Measurements from ENCODE around the gene TMEM220.

The TMEM220 gene

GRCh38 chr17:10768750-10769251, 39.0 kb upstream of the TMEM220 start:
- Histone ChIP-seq H3K9me3 (ENCODE audit: control insufficient read depth, insufficient read depth, low read length) (peaks cover 4% of the 10 kb centered on the region), H3K27me3 (ENCODE audit: control insufficient read depth, insufficient read depth, low read length) (no peaks in the 10 kb centered on the region), H3K36me3 (ENCODE audit: control insufficient read depth, insufficient read depth, low read length) (no peaks in the 10 kb centered on the region), H3K4me3 (ENCODE audit: low read depth, low read length) (no peak overlapping the region), H3K4me1 (ENCODE audit: control insufficient read depth, insufficient read depth, low read length) (no peaks in the 10 kb centered on the region), H3K9ac (ENCODE audit: low read depth, low read length) (no peak overlapping the region)

DNA sequence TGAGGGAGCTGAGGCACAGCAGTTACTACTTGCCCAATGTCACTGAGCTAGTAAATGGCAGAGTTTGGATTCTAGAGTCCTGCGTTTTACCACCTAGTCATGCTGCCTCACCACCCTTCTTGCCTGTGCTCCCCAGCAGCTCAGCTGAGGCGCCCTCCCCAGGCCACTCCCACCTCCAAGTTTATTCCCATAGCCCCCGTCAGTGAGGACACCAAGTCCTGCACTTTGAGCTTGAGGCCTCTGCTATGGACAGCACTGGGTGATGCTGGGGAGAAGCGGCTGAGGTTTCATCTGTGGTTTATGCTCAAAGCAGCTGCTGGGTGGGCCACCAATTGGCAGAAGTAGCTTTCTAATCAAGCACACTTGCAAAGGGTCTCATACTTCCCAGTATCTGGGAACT, 37.4 kb upstream of the TMEM220 start:
- no peak overlapping the region for H3K4me3 ChIP-seq (ENCODE audit: low read depth, low read length)
- no peaks in the 10 kb centered on the region for H3K27me3 ChIP-seq (ENCODE audit: control insufficient read depth, insufficient read depth, low read length)
- peaks cover 2% of the 10 kb centered on the region for H3K9me3 ChIP-seq (ENCODE audit: control insufficient read depth, insufficient read depth, low read length)
- no peaks in the 10 kb centered on the region for H3K4me1 ChIP-seq (ENCODE audit: control insufficient read depth, insufficient read depth, low read length)
- no peak overlapping the region for H3K9ac ChIP-seq (ENCODE audit: low read depth, low read length)
- H3K36me3 ChIP-seq (ENCODE audit: control insufficient read depth, insufficient read depth, low read length): no peaks in the 10 kb centered on the region

DNA sequence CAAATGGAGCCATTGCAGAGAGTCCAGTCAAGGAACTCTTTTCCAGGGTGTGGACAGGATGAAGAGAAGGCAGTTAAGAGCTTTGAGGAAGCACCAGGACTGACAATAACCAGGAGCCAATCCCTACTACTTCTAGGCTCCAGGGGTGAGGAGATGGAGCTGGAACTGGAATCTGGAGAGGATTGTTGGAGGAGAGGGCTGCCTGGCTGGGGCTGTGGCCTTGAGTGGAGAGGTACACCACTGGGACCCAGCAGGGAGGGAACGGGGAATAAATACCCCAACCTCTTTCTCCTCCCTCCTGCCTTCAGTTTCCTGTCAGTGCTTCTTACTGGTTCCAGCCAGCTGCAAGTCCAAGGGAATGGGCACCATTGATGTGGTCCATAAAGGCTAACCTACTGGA, 32.2 kb upstream of the TMEM220 start:
- Histone ChIP-seq H3K9me3 (ENCODE audit: control insufficient read depth, insufficient read depth, low read length) (no peaks in the 10 kb centered on the region), H3K27me3 (ENCODE audit: control insufficient read depth, insufficient read depth, low read length) (no peaks in the 10 kb centered on the region), H3K4me3 (ENCODE audit: low read depth, low read length) (no peak overlapping the region), H3K4me1 (ENCODE audit: control insufficient read depth, insufficient read depth, low read length) (no peaks in the 10 kb centered on the region), H3K9ac (ENCODE audit: low read depth, low read length) (no peak overlapping the region), H3K36me3 (ENCODE audit: control insufficient read depth, insufficient read depth, low read length) (no peaks in the 10 kb centered on the region)

- no peak overlapping the region for H3K4me3 ChIP-seq (ENCODE audit: low read depth, low read length)
- peaks cover 5% of the 10 kb centered on the region for H3K4me1 ChIP-seq (ENCODE audit: control insufficient read depth, insufficient read depth, low read length)
- H3K9me3 ChIP-seq (ENCODE audit: control insufficient read depth, insufficient read depth, low read length): no peaks in the 10 kb centered on the region
- H3K9ac ChIP-seq (ENCODE audit: low read depth, low read length): no peak overlapping the region
- no peaks in the 10 kb centered on the region for H3K27me3 ChIP-seq (ENCODE audit: control insufficient read depth, insufficient read depth, low read length)
- no peaks in the 10 kb centered on the region for H3K36me3 ChIP-seq (ENCODE audit: control insufficient read depth, insufficient read depth, low read length)
Measured at GRCh38 chr17:10761281-10761680, 31.5 kb upstream of the TMEM220 start.

DNA sequence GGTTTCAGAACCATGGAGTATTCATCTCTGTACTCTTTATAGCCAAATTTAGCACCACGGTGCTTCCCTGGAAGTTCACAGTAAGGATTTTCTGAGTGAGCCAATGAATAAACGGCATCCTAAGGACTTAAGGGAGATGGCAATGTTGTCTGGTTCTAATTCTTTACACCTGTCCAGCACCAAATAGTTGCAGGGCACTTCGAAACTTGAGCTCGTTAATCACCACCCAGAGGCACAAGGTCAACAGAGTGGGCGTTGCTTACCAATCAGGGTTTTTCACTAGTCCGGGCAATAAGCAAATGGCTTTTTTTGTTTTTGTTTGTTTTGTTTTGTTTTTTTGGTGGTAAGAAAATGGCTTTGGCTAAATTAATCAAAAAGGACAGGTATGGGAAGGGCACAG, 28.2 kb upstream of the TMEM220 start:
- Histone ChIP-seq H3K9ac (ENCODE audit: low read depth, low read length) (no peak overlapping the region), H3K4me1 (ENCODE audit: control insufficient read depth, insufficient read depth, low read length) (peaks cover 16% of the 10 kb centered on the region), H3K27me3 (ENCODE audit: control insufficient read depth, insufficient read depth, low read length) (no peaks in the 10 kb centered on the region), H3K9me3 (ENCODE audit: control insufficient read depth, insufficient read depth, low read length) (no peaks in the 10 kb centered on the region), H3K4me3 (ENCODE audit: low read depth, low read length) (no peak overlapping the region), H3K36me3 (ENCODE audit: control insufficient read depth, insufficient read depth, low read length) (no peaks in the 10 kb centered on the region)

GRCh38 chr17:10757647-10758046, 27.8 kb upstream of the TMEM220 start:
- Histone ChIP-seq H3K9me3 (ENCODE audit: control insufficient read depth, insufficient read depth, low read length) (no peaks in the 10 kb centered on the region), H3K4me1 (ENCODE audit: control insufficient read depth, insufficient read depth, low read length) (peaks cover 16% of the 10 kb centered on the region), H3K9ac (ENCODE audit: low read depth, low read length) (no peak overlapping the region), H3K27me3 (ENCODE audit: control insufficient read depth, insufficient read depth, low read length) (no peaks in the 10 kb centered on the region), H3K36me3 (ENCODE audit: control insufficient read depth, insufficient read depth, low read length) (no peaks in the 10 kb centered on the region), H3K4me3 (ENCODE audit: low read depth, low read length) (no peak overlapping the region)

- Histone ChIP-seq H3K9me3 (ENCODE audit: control insufficient read depth, insufficient read depth, low read length) (no peaks in the 10 kb centered on the region), H3K36me3 (ENCODE audit: control insufficient read depth, insufficient read depth, low read length) (no peaks in the 10 kb centered on the region), H3K4me1 (ENCODE audit: control insufficient read depth, insufficient read depth, low read length) (peaks cover 16% of the 10 kb centered on the region), H3K9ac (ENCODE audit: low read depth, low read length) (no peak overlapping the region), H3K27me3 (ENCODE audit: control insufficient read depth, insufficient read depth, low read length) (no peaks in the 10 kb centered on the region), H3K4me3 (ENCODE audit: low read depth, low read length) (no peak overlapping the region)
Measured at GRCh38 chr17:10757067-10757466, 27.2 kb upstream of the TMEM220 start.

GRCh38 chr17:10756619-10757018, 26.8 kb upstream of the TMEM220 start:
- Histone ChIP-seq H3K9me3 (ENCODE audit: control insufficient read depth, insufficient read depth, low read length) (no peaks in the 10 kb centered on the region), H3K4me3 (ENCODE audit: low read depth, low read length) (no peak overlapping the region), H3K9ac (ENCODE audit: low read depth, low read length) (no peak overlapping the region)

GRCh38 chr17:10756185-10756584, 26.4 kb upstream of the TMEM220 start:
- Histone ChIP-seq H3K9me3 (ENCODE audit: control insufficient read depth, insufficient read depth, low read length) (no peaks in the 10 kb centered on the region), H3K9ac (ENCODE audit: low read depth, low read length) (no peak overlapping the region), H3K36me3 (ENCODE audit: control insufficient read depth, insufficient read depth, low read length) (no peaks in the 10 kb centered on the region), H3K4me1 (ENCODE audit: control insufficient read depth, insufficient read depth, low read length) (peaks cover 16% of the 10 kb centered on the region), H3K27me3 (ENCODE audit: control insufficient read depth, insufficient read depth, low read length) (no peaks in the 10 kb centered on the region), H3K4me3 (ENCODE audit: low read depth, low read length) (no peak overlapping the region)

More at GRCh38 chr17:10756619-10757018, 26.8 kb upstream of the TMEM220 start:
- Histone ChIP-seq H3K27me3 (ENCODE audit: control insufficient read depth, insufficient read depth, low read length) (no peaks in the 10 kb centered on the region), H3K4me1 (ENCODE audit: control insufficient read depth, insufficient read depth, low read length) (peaks cover 16% of the 10 kb centered on the region), H3K36me3 (ENCODE audit: control insufficient read depth, insufficient read depth, low read length) (no peaks in the 10 kb centered on the region)

- Histone ChIP-seq H3K9ac (ENCODE audit: low read depth, low read length) (peak overlapping the region; percentile 41), H3K36me3 (ENCODE audit: control insufficient read depth, insufficient read depth, low read length) (no peaks in the 10 kb centered on the region), H3K4me3 (ENCODE audit: low read depth, low read length) (peak overlapping the region; percentile 39), H3K4me1 (ENCODE audit: control insufficient read depth, insufficient read depth, low read length) (peaks cover 16% of the 10 kb centered on the region), H3K9me3 (ENCODE audit: control insufficient read depth, insufficient read depth, low read length) (no peaks in the 10 kb centered on the region), H3K27me3 (ENCODE audit: control insufficient read depth, insufficient read depth, low read length) (no peaks in the 10 kb centered on the region)
Measured at GRCh38 chr17:10755592-10756127, 25.8 kb upstream of the TMEM220 start.

DNA sequence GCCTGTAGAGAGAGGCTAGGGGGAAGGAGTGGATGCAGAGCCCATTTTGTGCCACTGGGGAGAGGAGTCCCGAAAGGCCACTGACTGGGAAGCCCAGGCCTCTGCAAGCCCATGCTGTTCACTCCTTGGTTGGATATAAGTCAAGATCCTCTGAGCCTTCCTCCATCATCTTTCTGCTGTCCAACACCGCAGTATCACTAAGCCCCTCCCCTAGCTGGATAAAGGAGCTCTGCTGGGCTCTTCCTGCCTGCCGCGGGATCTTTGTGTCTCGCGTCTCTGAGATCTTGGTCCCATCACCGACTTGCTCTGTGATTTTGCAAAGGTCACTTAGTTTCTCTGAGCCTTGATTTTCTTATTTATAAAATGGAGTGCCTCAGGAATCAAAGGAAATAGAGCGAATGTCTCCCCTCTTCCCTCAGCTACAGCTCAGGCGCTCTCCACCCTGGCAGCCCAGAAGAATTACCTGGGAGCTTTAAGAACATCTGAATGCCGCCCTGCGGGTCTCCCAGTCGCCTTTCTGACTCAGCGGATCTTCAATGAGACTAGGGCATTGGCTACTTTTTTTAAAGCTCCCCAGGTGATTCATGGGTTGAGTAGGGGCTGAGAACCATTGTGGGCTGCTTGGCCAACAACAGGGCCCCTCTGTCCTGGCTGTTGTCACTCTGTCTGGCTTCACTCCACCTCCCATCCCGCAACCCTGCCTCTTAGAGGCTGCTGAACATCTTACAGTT, 25.2 kb upstream of the TMEM220 start:
- Histone ChIP-seq H3K9ac (ENCODE audit: low read depth, low read length) (peak overlapping the region; percentile 41), H3K9me3 (ENCODE audit: control insufficient read depth, insufficient read depth, low read length) (no peaks in the 10 kb centered on the region), H3K4me1 (ENCODE audit: control insufficient read depth, insufficient read depth, low read length) (peaks cover 16% of the 10 kb centered on the region), H3K4me3 (ENCODE audit: low read depth, low read length) (peak overlapping the region; percentile 39), H3K36me3 (ENCODE audit: control insufficient read depth, insufficient read depth, low read length) (no peaks in the 10 kb centered on the region), H3K27me3 (ENCODE audit: control insufficient read depth, insufficient read depth, low read length) (no peaks in the 10 kb centered on the region)

DNA sequence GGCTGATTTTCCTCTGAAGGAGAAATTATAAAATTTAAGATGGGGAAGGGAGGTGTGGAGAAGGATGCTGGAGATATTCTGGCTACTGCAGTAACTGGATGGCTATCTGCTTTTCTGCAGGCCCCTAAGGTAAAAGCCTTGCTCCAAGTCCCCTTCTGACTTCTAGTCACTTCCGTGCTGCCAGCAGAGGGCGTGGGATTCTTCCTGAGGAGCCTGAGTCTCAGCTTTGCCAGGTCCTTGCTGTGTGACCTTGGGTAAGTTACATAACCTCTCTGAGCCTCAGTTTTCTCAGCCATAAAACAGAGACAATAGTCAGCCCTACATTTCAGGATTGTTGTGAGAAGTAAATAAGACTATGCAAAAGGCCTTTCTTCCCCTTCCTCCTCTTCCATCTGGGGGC, 24.3 kb upstream of the TMEM220 start:
- Histone ChIP-seq H3K4me1 (ENCODE audit: control insufficient read depth, insufficient read depth, low read length) (peaks cover 18% of the 10 kb centered on the region), H3K4me3 (ENCODE audit: low read depth, low read length) (no peak overlapping the region), H3K9me3 (ENCODE audit: control insufficient read depth, insufficient read depth, low read length) (no peaks in the 10 kb centered on the region), H3K36me3 (ENCODE audit: control insufficient read depth, insufficient read depth, low read length) (no peaks in the 10 kb centered on the region), H3K9ac (ENCODE audit: low read depth, low read length) (no peak overlapping the region), H3K27me3 (ENCODE audit: control insufficient read depth, insufficient read depth, low read length) (no peaks in the 10 kb centered on the region)
